ENCODE data around the gene DIDO1.

The DIDO1 gene

DNA sequence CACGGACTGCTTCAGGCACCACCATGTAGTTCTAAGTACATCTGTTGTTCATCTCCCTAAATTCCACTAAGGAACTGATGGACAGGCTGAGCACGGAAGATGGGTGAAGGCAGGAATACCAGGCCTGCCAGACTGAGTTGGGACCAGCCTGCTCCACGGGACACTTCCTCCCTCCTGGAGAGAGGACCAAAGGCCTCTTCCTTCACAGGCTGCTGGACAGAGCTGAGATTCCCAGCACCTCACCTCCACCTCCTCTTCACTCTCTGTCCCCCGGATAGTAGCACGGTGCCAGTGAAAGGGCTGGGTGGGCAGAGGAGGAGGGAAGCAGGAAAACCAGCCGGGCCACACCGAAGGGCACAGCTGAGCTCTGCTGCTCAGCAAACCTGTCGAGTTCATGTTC, 41.7 kb downstream of the DIDO1 start:
- in situ Hi-C loops (cut with HindIII; ENCODE audit: low sequenced_read_pairs): no loop called here
- H3K4me3 ChIP-seq (ENCODE audit: low read depth, low read length): no peak overlapping the region
- no peak for TF ChIP-seq CTCF (IDR thresholded peaks at IDR 0.05; ENCODE audit: low read depth, low read length)
- DNase-seq (ENCODE audit: low read depth, low spot score): no peak

GRCh38 chr20:62882426-62882825, 43.9 kb downstream of the DIDO1 start:
- DNase-seq (ENCODE audit: low read depth, low spot score): no peak
- in situ Hi-C loops (cut with HindIII; ENCODE audit: low sequenced_read_pairs): no loop called here
- no peak for TF ChIP-seq CTCF (IDR thresholded peaks at IDR 0.05; ENCODE audit: low read depth, low read length)
- no peak overlapping the region for H3K4me3 ChIP-seq (ENCODE audit: low read depth, low read length)

GRCh38 chr20:62881662-62882395, 44.5 kb downstream of the DIDO1 start:
- H3K4me3 ChIP-seq (ENCODE audit: low read depth, low read length): no peak overlapping the region
- no peak for TF ChIP-seq CTCF (IDR thresholded peaks at IDR 0.05; ENCODE audit: low read depth, low read length)

GRCh38 chr20:62880935-62881661, 45.2 kb downstream of the DIDO1 start:
- in situ Hi-C loops (cut with HindIII; ENCODE audit: low sequenced_read_pairs): no loop called here
- DNase-seq (ENCODE audit: low read depth, low spot score): no peak
- TF ChIP-seq CTCF (IDR thresholded peaks at IDR 0.05; ENCODE audit: low read depth, low read length): no peak
- no peak overlapping the region for H3K4me3 ChIP-seq (ENCODE audit: low read depth, low read length)

More at GRCh38 chr20:62881662-62882395, 44.5 kb downstream of the DIDO1 start:
- DNase-seq (ENCODE audit: low read depth, low spot score): no peak
- in situ Hi-C loops (cut with HindIII; ENCODE audit: low sequenced_read_pairs): no loop called here

DNA sequence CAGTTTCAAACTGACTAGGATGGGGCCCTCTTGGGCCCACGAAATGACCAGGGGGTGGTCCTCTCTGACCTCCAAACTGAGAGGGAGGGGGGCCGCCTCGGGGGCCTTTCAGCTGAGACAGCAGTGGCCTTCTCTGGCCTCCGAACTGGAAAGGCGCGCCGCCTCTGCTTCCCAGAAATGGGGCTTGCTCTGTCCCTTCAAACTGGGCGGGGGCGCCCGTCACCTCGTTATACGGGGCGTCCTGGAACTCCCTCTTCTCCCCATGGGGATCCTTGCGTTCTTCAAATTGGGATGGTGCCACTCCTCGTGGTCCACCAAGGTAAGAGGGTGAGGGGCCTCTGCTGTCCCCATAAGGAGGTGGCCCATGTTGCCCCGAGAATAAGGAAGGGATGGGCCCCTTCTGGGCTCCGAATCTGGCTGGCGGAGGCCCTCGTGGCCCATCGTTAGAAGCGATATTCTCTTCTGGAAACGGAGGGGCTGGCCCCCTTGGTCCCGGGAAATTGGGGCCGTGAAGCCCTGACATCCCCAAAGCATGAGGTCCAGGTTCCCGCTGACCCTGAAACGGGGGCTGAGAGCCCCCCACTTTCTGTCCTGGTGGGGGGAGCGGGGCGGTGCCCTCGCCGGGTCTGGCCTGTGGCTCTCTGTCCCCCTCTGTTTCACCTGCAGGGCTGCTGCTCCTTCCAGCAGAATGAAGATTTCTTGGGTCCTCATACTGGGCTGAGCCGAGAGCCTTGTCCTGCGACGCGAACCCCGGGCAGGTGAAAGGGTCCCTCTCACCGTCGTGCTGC, 46.0 kb downstream of the DIDO1 start:
- no peak overlapping the region for H3K4me3 ChIP-seq (ENCODE audit: low read depth, low read length)
- DNase-seq (ENCODE audit: low read depth, low spot score): no peak
- no peak for TF ChIP-seq CTCF (IDR thresholded peaks at IDR 0.05; ENCODE audit: low read depth, low read length)
- in situ Hi-C loops (cut with HindIII; ENCODE audit: low sequenced_read_pairs): no loop called here

GRCh38 chr20:62879275-62880146, 46.8 kb downstream of the DIDO1 start:
- H3K4me3 ChIP-seq (ENCODE audit: low read depth, low read length): no peak overlapping the region
- no peak for DNase-seq (ENCODE audit: low read depth, low spot score)
- in situ Hi-C loops (cut with HindIII; ENCODE audit: low sequenced_read_pairs): no loop called here
- TF ChIP-seq CTCF (IDR thresholded peaks at IDR 0.05; ENCODE audit: low read depth, low read length): no peak

All from astrocyte of the spinal cord (primary cell).